Subcutaneous preadipocyte (primary cell): ENCODE data around the gene SULT1C3. TPM values are rescaled to one million over a fixed set of nuclear protein-coding genes. Genes with fewer than 3 reads are reported as not detected.

Experiments
- total RNA-seq: library from RNA; depleted of rRNA; stranded (reverse); fragments of >200 nt; gene quantifications from 2 replicates; pipeline ENCODE4 v1.2.3, GENCODE V29; 2012

SULT1C3 gene
- total RNA-seq, result not detected in 2 replicates

GRCh38 chr2:108239786-108240185 is at the start of gene SULT1C3:
TSS of gene SULT1C3 (plus strand) at chr2:108239968. CDS start at chr2:108247195, 7,227 bp downstream.

GRCh38 chr2:108288534-108289106 is 48.9 kb downstream of the SULT1C3 start, which contains the start of gene SULT1C2:
TSS of gene SULT1C2 (plus strand) at chr2:108288895. CDS start at chr2:108293668, 4,773 bp downstream.

Other genes with a start within 250 kb of the SULT1C3 start
- gene SULT1C2, start 48.9 kb downstream of the SULT1C3 start, total RNA-seq, result under 0.01 and 0.39 TPM in 2 replicates
- not detected in 2 replicates for gene SULT1C4, start 138.0 kb downstream of the SULT1C3 start, total RNA-seq
- gene GCC2, start 209.2 kb downstream of the SULT1C3 start, total RNA-seq, result 20.2 and 25.2 TPM in 2 replicates